Activated CD8-positive, alpha-beta memory T cell treated with anti-CD3 and anti-CD28 coated beads for 1 hour (primary cell): ENCODE measurements around the gene PLA2G4A.

ENCODE experiments used
- DNase-seq, 2 donors: peaks; one replicate each; pipeline ENCODE4 v3.0.0-alpha.2; 2020; ENCODE audit warnings: low read depth in 1 of 2; ENCODE audit errors: extremely low read depth in 1 of 2

PLA2G4A gene

DNA sequence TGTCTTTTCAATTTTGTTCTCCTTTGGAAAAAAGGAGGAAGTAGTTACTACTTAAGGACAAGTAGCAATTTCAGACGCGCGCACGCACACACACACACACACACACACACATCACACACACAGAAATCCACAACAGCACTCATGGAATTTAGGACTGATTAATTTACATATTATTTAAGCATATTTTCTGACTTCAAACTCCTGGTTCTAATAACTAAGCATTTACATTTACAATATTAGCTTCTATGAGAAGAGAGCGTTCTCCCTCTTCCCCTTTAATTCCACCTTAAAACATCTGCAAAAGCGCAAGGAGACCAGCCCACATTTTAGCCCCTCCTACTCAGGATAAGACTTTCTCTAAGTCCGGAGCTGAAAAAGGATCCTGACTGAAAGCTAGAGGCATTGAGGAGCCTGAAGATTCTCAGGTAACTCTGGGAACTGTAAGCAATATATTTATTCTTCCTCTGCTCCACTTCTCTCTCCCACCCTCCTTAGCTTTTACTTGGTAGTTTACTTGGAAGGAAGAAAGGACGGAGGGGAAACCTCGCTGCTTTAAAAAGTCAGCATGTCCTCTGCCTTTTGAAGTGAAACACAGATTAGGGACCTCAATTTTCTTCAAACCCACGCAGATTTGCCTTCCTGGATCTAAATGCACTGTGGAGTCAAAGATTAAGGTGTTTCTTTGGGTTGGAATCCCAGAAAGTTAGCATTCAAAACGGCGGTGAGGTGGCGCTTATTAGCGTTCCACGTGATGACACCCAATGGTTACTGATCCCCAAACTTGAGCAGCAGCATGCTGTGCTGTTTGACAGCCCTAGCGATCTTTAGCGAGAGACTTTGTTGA, at the start of gene PLA2G4A:
PLA2G4A (plus strand) TSS at position 339 of the 844 bp plus-strand sequence. CDS start 25,406 bp downstream, outside the sequence.
- no peak for DNase-seq

DNA sequence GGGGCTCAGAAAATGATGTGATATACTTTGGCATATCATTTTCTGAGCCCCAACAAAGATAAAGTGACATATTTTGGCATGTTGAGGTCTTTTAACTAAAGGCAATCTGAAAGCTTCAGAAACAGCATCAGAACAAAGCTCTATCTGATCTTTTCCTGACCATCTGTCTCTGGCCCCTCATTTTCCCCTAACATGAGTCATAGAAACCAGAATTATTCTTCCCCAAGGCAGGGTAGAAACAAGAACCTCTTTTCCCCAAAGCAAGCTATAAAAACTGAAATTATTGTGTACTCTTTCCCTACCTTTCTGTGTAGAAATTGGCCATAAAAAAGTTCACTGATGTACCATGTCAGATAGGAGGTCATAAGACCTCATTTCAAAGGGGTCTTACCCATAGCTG, 48.7 kb upstream of the PLA2G4A start:
- DNase-seq, result no peak

DNA sequence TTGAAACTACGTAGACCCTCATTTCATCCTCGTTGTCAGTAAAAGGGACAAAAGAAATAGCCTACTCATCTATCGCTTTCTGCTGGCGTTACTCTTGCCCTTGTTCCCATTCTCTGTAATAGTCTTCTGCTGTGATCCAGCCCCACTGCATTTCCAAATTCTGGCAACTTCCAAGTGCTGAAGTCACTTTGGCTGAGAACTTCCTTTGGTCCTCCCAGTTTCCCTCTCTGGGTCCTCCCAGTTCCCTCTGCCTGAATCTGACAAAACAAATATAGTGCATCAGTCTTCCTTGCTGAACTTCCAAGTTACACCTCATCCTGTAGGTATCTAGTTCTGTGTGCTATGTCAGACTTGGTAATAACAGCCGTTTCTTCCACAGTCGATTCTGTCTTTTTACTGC, 47.0 kb upstream of the PLA2G4A start:
- DNase-seq, result no peak

DNA sequence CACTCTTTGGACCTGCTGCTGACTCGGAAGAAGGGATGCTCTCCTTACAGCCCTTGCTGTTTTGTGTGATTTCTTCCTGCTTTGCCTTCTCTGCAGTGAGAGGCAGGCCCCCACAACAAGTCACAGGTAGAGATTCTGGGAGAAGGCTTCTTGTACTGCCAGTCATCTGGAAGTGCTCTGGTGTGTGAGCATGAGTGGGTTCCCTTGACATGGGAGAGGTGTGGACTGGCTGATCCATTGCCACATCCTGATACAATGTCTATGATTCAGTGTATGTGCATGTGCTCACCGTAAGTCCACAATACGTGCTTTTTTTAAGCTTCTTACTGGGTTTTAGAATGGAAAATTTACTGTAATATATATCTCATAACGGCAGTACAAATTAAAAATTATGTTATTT, 46.0 kb upstream of the PLA2G4A start:
- no peak for DNase-seq

DNA sequence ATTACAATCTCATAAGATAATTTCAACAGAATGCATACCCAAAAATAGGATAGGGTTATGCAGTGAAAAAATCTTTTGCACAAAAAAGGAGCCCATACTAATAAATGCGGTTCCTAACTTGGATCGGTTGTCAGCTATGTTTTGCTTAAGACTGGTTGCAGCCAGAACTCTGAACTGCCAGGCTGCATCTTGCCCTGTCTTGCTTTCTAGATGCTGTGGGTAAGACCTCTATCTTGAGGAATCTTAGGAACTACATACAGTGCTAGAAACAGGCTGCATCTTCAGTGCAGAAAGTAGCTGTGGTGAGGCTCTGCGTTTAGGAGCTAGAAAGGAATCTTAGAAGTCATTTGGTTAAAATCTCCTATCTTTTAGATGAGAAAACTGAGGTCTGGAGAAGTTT, 45.6 kb upstream of the PLA2G4A start:
- no peak for DNase-seq

DNA sequence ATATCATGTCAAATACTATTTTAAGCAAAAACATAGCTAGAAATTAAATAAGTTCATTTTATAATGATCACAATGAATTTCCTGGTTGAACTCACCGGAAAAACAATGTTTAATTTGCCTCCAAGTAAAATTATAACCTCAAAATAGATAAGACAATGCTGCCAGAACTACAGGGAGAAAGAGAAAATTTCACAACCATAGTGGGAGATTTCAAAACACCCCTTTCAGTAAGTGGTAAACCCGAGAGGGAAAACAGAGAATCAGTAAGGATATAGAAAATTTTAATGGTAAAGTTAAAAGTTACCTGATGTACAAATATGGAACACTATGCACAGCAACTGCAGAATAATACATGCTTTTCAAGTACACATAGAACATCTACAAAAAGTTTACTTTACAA, 43.2 kb upstream of the PLA2G4A start:
- DNase-seq, result no peak

DNA sequence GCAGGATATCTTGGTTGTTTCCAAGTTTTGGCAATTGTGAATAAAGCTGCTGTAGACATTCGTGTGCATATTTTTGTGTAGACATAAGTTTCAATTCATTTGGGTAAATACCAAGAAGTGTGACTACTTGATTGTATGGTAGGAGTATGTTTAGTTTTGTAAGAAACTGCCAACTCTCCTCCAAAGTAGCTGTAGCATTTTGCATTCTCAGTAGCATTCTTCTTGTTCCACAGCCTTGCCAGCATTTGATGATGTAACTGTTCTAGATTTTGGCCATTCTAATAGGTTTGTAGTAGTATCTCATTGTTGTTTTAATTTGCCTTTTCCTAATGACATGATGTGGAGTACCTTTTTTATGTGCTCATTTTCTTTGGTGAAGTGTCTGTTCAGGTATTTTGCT, 38.6 kb upstream of the PLA2G4A start:
- DNase-seq, result no peak

DNA sequence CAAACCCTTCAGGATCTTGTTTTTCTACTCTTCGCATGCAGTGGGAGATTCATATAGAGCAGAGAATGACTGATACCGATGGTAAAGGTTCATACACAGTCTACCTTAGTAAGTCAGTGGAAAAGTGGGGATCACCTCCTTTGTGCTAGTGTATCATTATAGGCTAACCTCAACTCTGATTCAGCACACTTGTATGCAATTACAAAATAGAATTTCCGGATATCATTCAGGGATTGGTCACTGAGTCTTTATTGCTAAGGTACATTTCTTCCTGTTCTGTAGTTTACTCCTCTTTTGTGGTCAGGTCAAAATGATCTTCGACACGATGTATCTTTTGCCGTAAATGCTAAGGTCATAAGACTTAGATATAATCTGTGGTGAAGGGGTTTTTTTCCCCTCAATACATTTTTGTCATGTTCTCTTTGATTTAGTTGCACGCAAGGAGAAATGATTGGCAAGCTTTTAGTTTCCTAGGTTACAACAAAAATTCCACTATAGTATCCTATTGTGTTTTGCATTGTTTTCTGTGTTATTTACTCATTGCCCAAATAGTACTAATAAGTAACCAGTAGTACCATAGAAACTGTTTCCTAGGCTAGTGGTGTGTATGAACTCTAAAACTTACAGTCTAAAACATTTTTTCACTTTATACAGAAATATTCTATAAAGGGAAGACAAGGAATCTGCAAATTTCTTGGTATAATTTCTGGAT, 35.7 kb upstream of the PLA2G4A start:
- no peak for DNase-seq

DNA sequence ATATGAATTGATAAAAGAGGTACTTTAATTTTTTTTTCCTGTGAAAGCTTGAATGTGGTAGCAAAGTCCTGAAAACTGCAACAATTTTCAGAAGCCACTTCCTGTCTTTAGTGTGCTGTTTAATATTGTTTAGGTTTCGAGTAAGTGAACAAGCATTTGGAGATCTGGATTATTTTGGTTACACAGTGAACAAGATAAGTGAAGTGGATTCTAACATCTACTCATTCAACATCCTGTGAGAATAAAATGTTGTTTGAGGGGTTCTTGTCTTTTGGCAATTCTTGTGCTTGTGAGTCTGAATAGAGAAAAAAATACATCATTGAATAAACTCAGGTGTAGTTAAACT, 35.2 kb upstream of the PLA2G4A start:
- DNase-seq, result no peak

DNA sequence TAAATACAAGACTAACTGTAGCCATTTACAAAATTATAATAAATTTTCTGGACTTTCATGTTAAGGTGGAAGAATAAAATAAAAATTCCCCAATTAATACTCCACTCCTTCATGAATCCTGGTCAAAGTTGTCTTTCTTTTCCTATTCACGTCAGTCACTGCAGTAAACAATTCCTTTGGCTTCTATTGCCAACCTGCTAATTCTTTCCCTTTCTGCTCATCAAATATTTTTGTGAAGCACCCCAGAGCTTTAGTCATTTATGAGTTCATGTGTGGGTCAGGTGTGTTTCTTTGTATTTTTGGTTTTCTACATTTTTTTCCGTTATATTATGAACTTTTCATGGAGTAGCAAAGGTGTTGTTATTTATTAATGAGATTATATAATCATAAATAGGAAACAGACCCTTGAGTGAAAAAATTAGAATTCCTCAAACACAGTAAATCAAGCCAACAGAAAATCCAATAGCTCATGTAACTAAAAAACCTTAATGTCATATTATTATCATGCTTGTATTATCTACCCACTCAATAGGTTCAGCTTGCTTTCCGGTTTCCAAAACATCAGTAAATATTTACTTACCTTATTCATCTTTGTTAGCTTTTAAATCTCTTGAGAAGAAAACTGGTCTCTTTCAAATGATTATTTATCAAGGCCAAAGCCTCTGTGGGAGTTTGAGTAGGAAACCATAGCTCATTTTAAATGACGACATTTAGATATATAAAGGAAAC, 29.6 kb upstream of the PLA2G4A start:
- no peak for DNase-seq

DNA sequence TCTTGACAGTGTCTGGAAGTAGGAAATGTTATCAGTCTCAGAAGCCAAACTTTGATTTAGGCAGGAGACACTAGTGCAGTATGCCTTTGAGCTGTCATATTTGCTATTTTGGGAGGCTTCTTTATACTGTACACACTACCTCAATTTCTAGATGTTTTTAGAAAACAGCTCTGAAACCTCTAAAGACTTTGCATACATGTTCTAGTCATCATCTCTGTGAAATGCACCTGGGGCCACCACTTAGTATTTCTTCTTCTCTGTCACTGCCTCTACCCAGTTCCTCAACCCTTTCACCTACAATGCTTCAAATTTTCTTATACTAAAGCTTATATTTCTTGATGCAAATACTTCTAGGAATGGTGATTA, 29.1 kb upstream of the PLA2G4A start:
- no peak for DNase-seq

DNA sequence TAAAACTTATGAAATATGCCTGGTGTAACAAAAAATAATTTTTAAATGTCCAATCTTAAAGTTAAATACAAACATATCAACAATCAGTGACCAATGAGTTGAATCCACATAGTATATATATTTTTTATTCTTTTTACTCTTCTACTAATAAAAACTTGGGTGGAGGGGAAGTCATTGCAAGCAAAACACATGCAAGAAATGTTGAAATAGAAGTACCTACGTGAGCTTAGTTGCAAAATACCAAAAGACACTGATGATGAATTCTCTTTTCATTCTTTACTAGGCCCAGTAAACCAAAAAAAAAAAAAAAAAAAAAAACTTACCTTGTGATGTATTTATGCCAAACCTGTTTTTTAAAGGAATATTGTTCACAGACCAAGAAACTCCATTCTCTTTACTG, 26.4 kb upstream of the PLA2G4A start:
- no peak for DNase-seq

DNA sequence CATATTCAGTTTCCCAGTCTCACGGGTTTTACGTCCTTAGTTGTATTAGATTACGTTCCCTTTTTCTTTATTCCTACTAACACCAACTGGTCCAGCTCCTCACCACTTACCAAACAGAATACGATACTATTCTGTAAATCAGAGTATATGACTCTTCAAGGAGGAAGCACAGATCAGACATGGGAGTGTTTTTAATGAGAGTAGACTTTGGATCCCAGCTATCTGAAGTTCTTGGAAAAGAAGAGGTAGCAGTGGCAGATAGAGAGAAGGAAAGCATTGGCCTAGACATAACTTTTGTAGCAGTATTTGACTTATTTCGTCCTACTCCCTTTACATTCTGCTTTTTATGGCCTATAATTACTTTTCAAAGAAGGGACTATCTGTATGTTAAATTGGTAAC, 24.1 kb upstream of the PLA2G4A start:
- no peak for DNase-seq

DNA sequence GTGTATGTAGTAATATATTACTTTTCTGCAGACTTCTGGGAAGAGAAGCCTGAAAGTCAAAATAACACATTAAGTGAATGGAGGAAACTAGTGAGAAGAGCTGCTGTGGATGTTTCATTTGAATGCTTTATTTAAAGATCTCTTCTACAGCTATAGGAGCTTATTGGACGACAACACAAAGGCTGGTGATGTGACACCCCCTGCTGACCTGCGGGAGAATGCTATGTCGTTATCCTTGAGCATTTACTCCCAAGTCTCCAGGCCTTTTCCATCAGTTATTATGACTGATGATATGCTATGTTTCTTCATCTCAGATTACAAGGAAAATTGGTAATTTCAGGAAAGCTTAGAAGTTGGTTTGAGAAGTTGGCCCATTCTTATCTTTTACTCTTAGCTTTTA, 22.3 kb upstream of the PLA2G4A start:
- DNase-seq, result no peak

DNA sequence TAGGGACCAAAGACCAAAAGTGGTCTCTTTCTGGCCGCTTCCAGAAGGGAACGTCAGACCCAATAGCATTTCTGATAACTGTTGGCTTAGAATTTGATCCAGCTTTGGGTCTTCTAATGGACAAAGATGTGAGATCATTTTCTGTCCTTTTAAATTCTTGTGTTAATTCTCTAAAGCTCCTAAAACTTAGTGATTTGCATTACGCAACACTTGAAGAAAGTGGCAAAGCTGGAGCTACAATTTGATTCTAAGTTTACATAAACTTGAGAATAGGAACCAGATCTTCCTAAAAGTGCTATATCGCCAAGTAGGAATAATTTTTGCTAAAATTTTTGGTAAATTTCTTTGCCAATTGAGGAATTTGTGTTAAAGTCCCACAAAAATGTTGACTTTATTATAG, 21.6 kb upstream of the PLA2G4A start:
- DNase-seq, result no peak

DNA sequence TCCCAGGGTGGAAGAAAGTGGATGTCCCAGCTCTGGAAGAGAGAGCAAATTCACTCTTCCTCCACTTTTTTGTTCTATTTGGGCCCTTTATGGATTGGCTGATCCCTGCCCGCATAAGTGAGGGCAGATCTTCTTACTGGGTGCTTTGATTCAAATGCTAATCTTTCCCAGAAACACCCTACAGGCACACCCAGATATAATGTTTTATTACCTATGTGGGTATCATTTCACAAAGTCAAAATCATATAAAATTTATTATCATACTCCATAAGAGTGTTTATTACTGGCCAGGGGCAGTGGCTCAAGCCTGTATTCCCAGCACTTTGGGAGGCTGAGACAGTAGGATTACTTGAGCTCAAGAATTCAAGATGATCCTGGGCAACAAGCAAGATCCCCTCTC, 16.9 kb upstream of the PLA2G4A start:
- DNase-seq, result no peak

DNA sequence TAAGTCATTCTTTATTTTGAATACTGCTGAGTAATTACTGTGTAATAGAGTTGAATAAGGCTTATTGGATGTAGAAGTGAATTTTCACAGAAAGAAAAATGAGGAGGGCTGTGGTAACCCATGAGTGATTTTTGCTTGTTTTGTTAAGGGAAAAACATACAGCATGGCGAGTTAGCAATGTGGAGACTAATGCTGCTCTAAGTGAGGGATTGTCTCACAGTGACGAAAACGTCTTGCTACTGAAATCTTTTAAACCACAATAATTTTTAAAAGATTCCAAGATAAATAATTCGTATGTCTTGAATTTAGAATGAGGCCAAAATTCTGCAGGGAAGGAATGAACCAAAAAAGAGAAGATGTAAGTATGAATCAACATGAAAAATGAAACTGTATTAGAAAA, 16.2 kb upstream of the PLA2G4A start:
- DNase-seq, result no peak

DNA sequence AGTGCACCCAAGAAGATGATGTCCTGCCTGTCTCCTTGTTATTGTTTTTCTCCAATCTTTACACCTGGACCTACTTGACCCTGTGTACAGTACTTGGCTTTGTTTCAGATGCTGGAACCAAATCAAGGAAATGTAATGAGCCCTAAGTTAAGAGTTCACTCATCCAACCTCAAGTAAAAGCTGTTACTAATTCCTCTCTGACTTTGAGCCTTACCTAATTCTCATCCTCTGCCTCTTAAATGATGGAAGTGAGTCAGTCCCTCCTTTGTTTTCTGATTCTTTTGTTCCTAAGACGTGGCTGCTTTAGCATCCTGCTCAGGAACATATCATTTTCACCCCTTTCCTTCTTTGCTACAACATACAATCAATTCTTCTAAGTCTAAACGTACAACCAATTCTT, 15.3 kb upstream of the PLA2G4A start:
- no peak for DNase-seq

DNA sequence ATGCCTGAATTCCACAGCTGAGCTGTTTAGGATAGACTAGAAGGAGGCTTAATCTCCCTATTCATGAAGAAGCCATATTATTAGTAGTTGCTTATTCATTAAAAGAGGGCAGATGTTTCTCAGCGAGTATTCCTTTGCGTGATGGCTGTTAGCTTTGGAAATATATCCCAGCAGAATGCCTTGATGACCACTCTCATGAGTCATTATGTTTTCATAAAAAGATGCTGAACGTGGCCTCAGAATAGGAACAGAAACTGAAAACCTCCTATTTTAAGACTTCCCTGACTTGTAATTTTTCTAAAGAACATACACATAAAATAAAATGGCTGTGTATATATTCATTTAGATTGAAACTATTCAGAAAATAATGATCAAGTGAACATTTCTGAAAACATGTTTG, 9.6 kb upstream of the PLA2G4A start:
- no peak for DNase-seq

DNA sequence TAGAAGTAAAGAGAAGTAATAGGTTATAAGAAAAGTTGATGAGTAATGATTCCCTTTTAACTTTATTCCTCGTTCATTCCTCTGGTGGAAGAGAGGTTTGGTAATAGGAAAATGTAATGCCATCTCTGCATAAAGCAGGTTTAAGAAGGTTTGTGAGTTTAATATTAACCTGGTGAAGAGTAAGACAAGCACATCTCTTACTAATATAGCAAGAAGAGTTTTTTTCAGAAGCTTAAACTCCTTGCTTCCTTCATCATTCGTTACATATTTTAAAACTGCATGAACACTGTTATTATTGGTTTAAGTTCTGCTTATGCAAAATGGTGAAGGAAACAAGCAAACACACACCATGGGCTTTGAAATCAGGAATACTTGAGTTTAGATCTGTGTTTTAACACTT, 9.2 kb upstream of the PLA2G4A start:
- DNase-seq, result no peak

DNA sequence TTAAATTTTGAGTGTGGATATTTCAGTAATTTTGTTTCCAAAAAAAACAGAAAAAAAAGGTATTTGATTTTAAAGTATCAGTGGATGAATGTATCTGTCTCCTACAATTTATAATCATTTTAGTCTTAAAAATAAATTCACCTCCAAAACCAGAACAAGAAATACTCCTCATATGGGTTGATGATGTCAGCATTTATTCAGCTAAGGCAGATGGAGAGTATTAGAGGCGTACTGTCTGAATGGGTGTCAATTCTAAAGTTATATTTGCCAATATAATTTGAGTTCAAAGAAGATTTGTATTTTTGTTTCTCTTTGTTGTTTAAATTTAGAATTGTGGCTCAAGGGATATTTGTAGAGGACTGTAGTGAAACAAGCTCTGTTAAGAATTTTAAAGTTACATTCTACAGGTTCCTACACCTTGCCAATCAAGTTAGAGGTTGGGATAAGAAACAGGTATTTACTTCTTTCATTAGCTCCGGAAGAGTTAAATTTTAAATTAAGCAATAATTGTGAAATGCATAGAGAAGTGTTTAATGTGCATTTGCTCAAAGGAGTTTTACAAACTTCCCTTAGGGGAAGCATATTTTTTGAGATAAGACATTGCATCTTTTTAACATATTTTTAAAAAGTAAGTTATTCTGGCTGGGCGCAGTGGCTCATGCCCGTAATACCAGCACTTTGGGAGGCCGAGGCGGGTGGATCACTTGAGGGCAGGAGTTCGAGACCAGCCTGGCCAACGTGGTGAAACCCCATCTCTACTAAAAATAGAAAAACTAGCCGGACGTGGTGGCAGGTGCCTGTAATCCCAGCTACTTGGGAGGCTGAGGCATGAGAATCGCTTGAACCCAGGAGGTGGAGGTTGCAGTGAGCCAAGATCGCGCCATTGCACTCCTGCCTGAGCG, 1.2 kb downstream of the PLA2G4A start:
- DNase-seq, result no peak
